Caki2 (cell line): ENCODE measurements around the gene CYP26A1. TPM values are rescaled to one million over a fixed set of nuclear protein-coding genes. Genes with fewer than 3 reads are reported as not detected.
A peak's percentile ranks its signal among the peaks of the same experiment; 100 is the strongest.

ENCODE experiments used
- DNase-seq: peaks from one replicate; pipeline ENCODE4 v3.0.0-alpha.2; 2015; ENCODE audit warnings: low read depth
- in situ Hi-C: cut with HindIII; loops from 2 replicates; pipeline ENCODE4 v1.10.0; 2016; ENCODE audit warnings: low sequenced_read_pairs, low pct_unique_long_range_greater_than_20kb, mixed read lengths
- total RNA-seq: library from RNA; depleted of rRNA; stranded (reverse); fragments of >200 nt; shearing (Covaris generic); gene quantifications from 2 replicates; pipeline ENCODE4 v1.2.3, GENCODE V29; 2014; ENCODE audit warnings: low replicate concordance

CYP26A1 gene
- total RNA-seq, 1 experiment from 2014 or later, result not detected

GRCh38 chr10:93074597-93075368, 1.1 kb downstream of the CYP26A1 start:
- in situ Hi-C loops, result no loop called here
- DNase-seq, result no peak

GRCh38 chr10:93075369-93076221, 1.9 kb downstream of the CYP26A1 start:
- no peak for DNase-seq
- in situ Hi-C loops, result no loop called here

GRCh38 chr10:93076871-93077270, 3.2 kb downstream of the CYP26A1 start:
- DNase-seq, result no peak
- in situ Hi-C loops, result no loop called here

- in situ Hi-C loops, result no loop called here
- DNase-seq, result no peak
Observed at GRCh38 chr10:93077860-93078337, 4.2 kb downstream of the CYP26A1 start.

- DNase-seq, result no peak
- in situ Hi-C loops, result no loop called here
Observed at GRCh38 chr10:93079663-93080349, 6.1 kb downstream of the CYP26A1 start.

- in situ Hi-C loops, result no loop called here
- peak; percentile 41 for DNase-seq
Observed at GRCh38 chr10:93080350-93081046, 6.8 kb downstream of the CYP26A1 start.

GRCh38 chr10:93081318-93081717, 7.6 kb downstream of the CYP26A1 start:
- in situ Hi-C loops, result no loop called here

GRCh38 chr10:93081834-93082233, 8.1 kb downstream of the CYP26A1 start:
- no peak for DNase-seq
- in situ Hi-C loops, result no loop called here

More at GRCh38 chr10:93081318-93081717, 7.6 kb downstream of the CYP26A1 start:
- no peak for DNase-seq

- in situ Hi-C loops, result no loop called here
- DNase-seq, result no peak
Observed at GRCh38 chr10:93083743-93084539, 10.2 kb downstream of the CYP26A1 start.

- DNase-seq, result no peak
- in situ Hi-C loops, result no loop called here
Observed at GRCh38 chr10:93085272-93085859, 11.7 kb downstream of the CYP26A1 start.

- DNase-seq, result no peak
- in situ Hi-C loops, result no loop called here
Observed at GRCh38 chr10:93086289-93086688, 12.6 kb downstream of the CYP26A1 start.

GRCh38 chr10:93087846-93088245, 14.2 kb downstream of the CYP26A1 start:
- in situ Hi-C loops, result no loop called here
- no peak for DNase-seq

GRCh38 chr10:93088466-93088865, 14.8 kb downstream of the CYP26A1 start:
- in situ Hi-C loops, result no loop called here
- DNase-seq, result no peak

- DNase-seq, result no peak
- in situ Hi-C loops, result no loop called here
Observed at GRCh38 chr10:93090619-93091018, 16.9 kb downstream of the CYP26A1 start.

- in situ Hi-C loops, result no loop called here
- no peak for DNase-seq
Observed at GRCh38 chr10:93091960-93092359, 18.3 kb downstream of the CYP26A1 start.

- in situ Hi-C loops, result no loop called here
- DNase-seq, result no peak
Observed at GRCh38 chr10:93095225-93095624, 21.5 kb downstream of the CYP26A1 start.

GRCh38 chr10:93096901-93097300, 23.2 kb downstream of the CYP26A1 start:
- in situ Hi-C loops, result no loop called here
- DNase-seq, result no peak
